Testis (tissue), 2 donors: ENCODE measurements around the gene NRXN3.

Experiments used
- CTCF ChIP-seq, 3 experiments: fragments of 450-650 bp in 2 of 3; fragments of 200-600 bp in 1 of 3; sonication (generic) in 1 of 3; IDR thresholded peaks; one replicate each; pipeline ENCODE4 v1.5.1; 2016 to 2019; ENCODE audit warnings: antibody characterized with exemption in 3 of 3, mild to moderate bottlenecking in 2 of 3, moderate library complexity in 1 of 3
- POLR2A ChIP-seq: fragments of 450-650 bp; IDR thresholded peaks from one replicate; pipeline ENCODE4 v1.6.1; 2017; ENCODE audit warnings: antibody characterized with exemption, mild to moderate bottlenecking, moderate library complexity

GRCh38 chr14:78875049-78875448, 704.9 kb downstream of the NRXN3 start:
- TF ChIP-seq CTCF (IDR thresholded peaks at IDR 0.05) (no peak), POLR2A (no peak)
